Neural cell (in vitro differentiated cells): Measurements from ENCODE around the gene ANKRD33.

ENCODE experiments used
- EZH2 ChIP-seq: fragments of 200-600, 300-800 bp; shearing (Covaris generic), sonication (generic); IDR thresholded peaks from 2 replicates; pipeline ENCODE4 v1.6.1; 2014; ENCODE audit warnings: antibody characterized with exemption, low read length, borderline replicate concordance, mild to moderate bottlenecking; ENCODE audit not compliant: insufficient read depth, poor library complexity, severe bottlenecking
- MXI1 ChIP-seq: fragments of 450-650 bp; conservative IDR thresholded peaks from 2 replicates; pipeline ENCODE4 v1.6.1; 2014; ENCODE audit warnings: antibody characterized with exemption, mild to moderate bottlenecking; ENCODE audit not compliant: poor library complexity, severe bottlenecking

DNA sequence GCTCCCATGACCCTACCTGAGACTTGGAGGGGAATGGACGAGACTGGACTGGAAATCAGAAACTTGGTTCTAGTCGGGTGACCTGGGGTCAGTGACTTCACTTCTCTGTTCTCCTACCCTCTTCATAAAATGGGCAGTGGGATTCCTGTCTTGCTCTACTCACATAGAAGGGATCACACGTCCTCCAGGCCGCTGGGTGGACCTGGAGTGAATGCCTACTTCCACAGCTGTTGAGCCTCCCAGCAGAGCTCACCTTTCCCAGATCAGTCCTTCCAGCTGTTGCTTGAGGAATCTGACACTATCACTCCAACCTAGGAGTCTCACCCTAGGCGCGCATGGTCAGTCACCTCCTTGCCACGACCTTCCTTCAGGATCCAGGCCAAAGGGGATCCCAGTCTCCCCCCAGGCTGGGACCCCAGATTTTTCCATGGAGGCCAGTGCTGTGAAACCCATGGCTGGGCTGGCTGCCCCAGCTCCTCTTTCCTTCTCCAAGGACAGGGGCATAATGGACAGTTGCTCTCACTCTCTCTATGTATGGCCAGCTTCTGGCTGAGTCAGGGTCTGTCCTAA lies 20.0 kb downstream of the ANKRD33 start:
- TF ChIP-seq MXI1 (no peak), EZH2 (no peak)
